Uterus (tissue), 4 donors: ENCODE data around the gene BTBD6. TPM values are rescaled to one million over a fixed set of nuclear protein-coding genes. Genes with fewer than 3 reads are reported as not detected.

Source experiments
- DNase-seq, 2 donors: peaks; one replicate each; pipeline ENCODE4 v3.0.0-alpha.2; 2019 to 2020
- H3K27ac ChIP-seq, 2 donors: fragments of 200-600 bp; sonication (generic); 1 replicate in 1 of 2; 2 replicates in 1 of 2; pipeline ENCODE4 v1.5.1; 2016 to 2018
- H3K27me3 ChIP-seq, 2 donors: fragments of 200-600 bp; sonication (generic); one replicate each; pipeline ENCODE4 v1.5.1; 2018 to 2019; ENCODE audit warnings: control low read depth in 1 of 2
- H3K36me3 ChIP-seq, 2 donors: fragments of 200-600 bp; sonication (generic); one replicate each; pipeline ENCODE4 v1.5.1; 2019; ENCODE audit warnings: control low read depth in 1 of 2
- H3K4me1 ChIP-seq, 2 donors: fragments of 200-600 bp; sonication (generic); one replicate each; pipeline ENCODE4 v1.5.1; 2018 to 2019; ENCODE audit warnings: control low read depth in 1 of 2
- H3K4me3 ChIP-seq, 2 donors: fragments of 200-600 bp; sonication (generic); 1 replicate in 1 of 2; 2 replicates in 1 of 2; pipeline ENCODE4 v1.5.1; 2018 to 2019; ENCODE audit warnings: mild to moderate bottlenecking in 1 of 2
- H3K9me3 ChIP-seq, 2 donors: fragments of 200-600 bp; sonication (generic); one replicate each; pipeline ENCODE4 v1.5.1; 2019; ENCODE audit warnings: control low read depth in 1 of 2
- CTCF ChIP-seq, 4 experiments: fragments of 200-600 bp in 2 of 4; fragments of 450-650 bp in 2 of 4; sonication (generic) in 2 of 4; IDR thresholded peaks; one replicate each; pipeline ENCODE4 v1.5.1; 2016 to 2019; ENCODE audit warnings: antibody characterized with exemption in 4 of 4, mild to moderate bottlenecking in 2 of 4, moderate library complexity in 1 of 4
- POLR2A ChIP-seq, 2 donors: fragments of 450-650 bp; IDR thresholded peaks; one replicate each; pipeline ENCODE4 v1.6.1; 2016; ENCODE audit warnings: antibody characterized with exemption in 2 of 2, mild to moderate bottlenecking in 1 of 2, moderate library complexity in 1 of 2
- intact Hi-C: fragments of 100-400 bp; cut with DNase I; formaldehyde crosslinking; loops from one replicate; pipeline ENCODE4 v1.15.1; 2023; ENCODE audit warnings: low total_unique reads
- total RNA-seq, 4 donors: library from RNA; depleted of rRNA in 3 of 4; stranded (reverse); fragments of >200 nt in 3 of 4; gene quantifications; one replicate each; pipeline versions ENCODE4 v1.1.0 to v1.2.4, GENCODE V29; 2014 to 2023
- donor health status: DM: yes; HTN: yes; CAD: no.

BTBD6 gene
- total RNA-seq, 4 donors from 2014 or later: 12.8 to 41.9 (median 27.9) TPM

- Histone ChIP-seq H3K9me3 (no peaks in the 10 kb centered on the region), H3K36me3 (no peaks in the 10 kb centered on the region), H3K4me1 (no peaks in the 10 kb centered on the region), H3K4me3 (no peak overlapping the region), H3K27me3 (no peaks in the 10 kb centered on the region), H3K27ac (no peak overlapping the region)
- TF ChIP-seq POLR2A (IDR thresholded peaks at IDR 0.05) (no peak), CTCF (IDR thresholded peaks at IDR 0.05) (no peak)
- no peak for DNase-seq
- intact Hi-C loops: no loop called here
Observed at GRCh38 chr14:105252552-105253328, 4.4 kb downstream of the BTBD6 start.

GRCh38 chr14:105253329-105253682 lies 5.0 kb downstream of the BTBD6 start:
- intact Hi-C loops: no loop called here
- H3K4me3 ChIP-seq: no peak overlapping the region
- no peaks in the 10 kb centered on the region for H3K36me3 ChIP-seq
- TF ChIP-seq CTCF (IDR thresholded peaks at IDR 0.05) (no peak), POLR2A (IDR thresholded peaks at IDR 0.05) (no peak)
- H3K4me1 ChIP-seq: no peaks in the 10 kb centered on the region
- H3K27me3 ChIP-seq: no peaks in the 10 kb centered on the region
- no peak overlapping the region for H3K27ac ChIP-seq
- DNase-seq: no peak
- H3K9me3 ChIP-seq: no peaks in the 10 kb centered on the region

GRCh38 chr14:105255021-105255507 lies 6.7 kb downstream of the BTBD6 start:
- Histone ChIP-seq H3K36me3 (no peaks in the 10 kb centered on the region), H3K27me3 (no peaks in the 10 kb centered on the region), H3K9me3 (no peaks in the 10 kb centered on the region), H3K4me1 (no peaks in the 10 kb centered on the region), H3K27ac (no peak overlapping the region), H3K4me3 (no peak overlapping the region)
- intact Hi-C loops: no loop called here
- TF ChIP-seq POLR2A (IDR thresholded peaks at IDR 0.05) (no peak), CTCF (IDR thresholded peaks at IDR 0.05) (no peak)
- DNase-seq: no peak

GRCh38 chr14:105256292-105256960 lies 8.1 kb downstream of the BTBD6 start:
- TF ChIP-seq POLR2A (IDR thresholded peaks at IDR 0.05) (no peak), CTCF (IDR thresholded peaks at IDR 0.05) (no peak)
- no peak overlapping the region for H3K4me3 ChIP-seq
- H3K27ac ChIP-seq: no peak overlapping the region
- H3K36me3 ChIP-seq: no peaks in the 10 kb centered on the region
- H3K27me3 ChIP-seq: no peaks in the 10 kb centered on the region
- H3K9me3 ChIP-seq: no peaks in the 10 kb centered on the region
- no peaks in the 10 kb centered on the region for H3K4me1 ChIP-seq
- DNase-seq: no peak
- intact Hi-C loops: no loop called here

- Histone ChIP-seq H3K9me3 (no peaks in the 10 kb centered on the region), H3K4me1 (no peaks in the 10 kb centered on the region), H3K27ac (no peak overlapping the region), H3K4me3 (no peak overlapping the region), H3K27me3 (no peaks in the 10 kb centered on the region), H3K36me3 (no peaks in the 10 kb centered on the region)
- DNase-seq: no peak
- intact Hi-C loops: no loop called here
- TF ChIP-seq CTCF (IDR thresholded peaks at IDR 0.05): no peak
- no peak for TF ChIP-seq POLR2A (IDR thresholded peaks at IDR 0.05)
Observed at GRCh38 chr14:105257464-105257863, 9.1 kb downstream of the BTBD6 start.
